GM23338 (cell line): Measurements from ENCODE around the gene CAPG.

Experiments
- CTCF ChIP-seq, 2 experiments: fragments of 200-600 bp in 1 of 2; sonication (generic) in 1 of 2; conservative IDR thresholded peaks; 2 replicates each; pipeline versions ENCODE4 v1.5.1 to v1.6.1; 2016 to 2017; ENCODE audit warnings: antibody characterized with exemption in 2 of 2, low read depth in 2 of 2, mild to moderate bottlenecking in 2 of 2, moderate library complexity in 1 of 2
- EZH2 ChIP-seq: fragments of 200-600 bp; sonication (generic); IDR thresholded peaks from one replicate; pipeline ENCODE4 v1.8.0; 2017; ENCODE audit warnings: antibody characterized with exemption, mild to moderate bottlenecking, low read depth; ENCODE audit not compliant: unreplicated experiment
- EZH2phosphoT487 ChIP-seq: fragments of 200-600 bp; sonication (generic); IDR thresholded peaks from one replicate; pipeline ENCODE4 v1.8.1; 2018; ENCODE audit warnings: antibody characterized with exemption; ENCODE audit not compliant: unreplicated experiment
- POLR2AphosphoS5 ChIP-seq: IDR thresholded peaks from 2 replicates; pipeline ENCODE4 v1.6.1; 2016; ENCODE audit warnings: antibody characterized with exemption, low read depth

- TF ChIP-seq EZH2: no peak
- no peak for TF ChIP-seq POLR2AphosphoS5
- no peak for TF ChIP-seq CTCF (conservative IDR thresholded peaks at IDR 0.05; ENCODE audit: low read depth in 2 of 2)
- TF ChIP-seq EZH2phosphoT487: no peak
Observed at GRCh38 chr2:85411405-85411748, 1.2 kb upstream of the CAPG start.
